Measurements from ENCODE around the gene FERMT1. TPM values are rescaled to one million over a fixed set of nuclear protein-coding genes. Genes with fewer than 3 reads are reported as not detected.

FERMT1 gene
- total and polyA plus RNA-seq, 2 of the 13 experiments (the other 11 are each of a cell fraction or from before 2014, with no cell fraction given): 15.8 to 29.5 TPM

DNA sequence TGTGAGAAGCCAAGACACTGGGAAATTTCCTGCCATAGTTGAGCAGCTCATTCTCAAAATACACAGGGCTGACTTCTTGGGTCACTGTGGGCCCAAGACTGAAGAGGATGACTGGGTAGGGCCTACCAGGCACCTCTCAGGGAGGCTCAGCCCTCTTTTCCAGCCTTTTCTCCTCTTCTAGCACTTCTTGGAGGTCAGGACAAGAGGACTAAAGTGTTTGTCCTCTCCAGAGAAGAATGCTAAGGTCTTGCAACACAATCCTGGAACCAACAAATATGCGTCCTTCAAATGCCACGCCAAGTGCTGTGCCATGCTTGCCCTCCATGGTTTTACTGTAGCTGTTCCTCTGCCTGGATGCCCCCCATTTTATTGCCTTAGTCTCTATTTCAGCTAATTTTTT lies 65.7 kb downstream of the FERMT1 start:
- WGBS (ENCODE audit: low lambda C conversion rate): 80% methylated on average over 2 of the region's 2 CpGs
- no peak for DNase-seq (ENCODE audit: low spot score)
- POLR2A ChIA-PET: no interaction called here
- Histone ChIP-seq H3K4me2 (ENCODE audit: low read depth, low read length) (no peak overlapping the region), H3K4me3 (replicated peaks in 1 of 3; ENCODE audit: insufficient read depth in 1 of 3, low read depth in 2 of 3, low read length in 3 of 3) (no peak overlapping the region), H2AFZ (ENCODE audit: low read length) (no peak overlapping the region), H3K27ac (ENCODE audit: extremely low read length, insufficient read depth, low read length) (no peak overlapping the region), H3K9me3 (ENCODE audit: low read length) (no peaks in the 10 kb centered on the region), H3K4me1 (ENCODE audit: insufficient read depth, low read length) (peaks cover 39% of the 10 kb centered on the region), H3K27me3 (ENCODE audit: control insufficient read depth in 1 of 2, insufficient read depth in 2 of 2, low read length in 2 of 2) (peaks cover 0 to 8% of the 10 kb centered on the region in 2 experiments; a peak in 1 of 5 replicates), H3K79me2 (ENCODE audit: insufficient read depth, low read length) (no peaks in the 10 kb centered on the region), H3K36me3 (replicated peaks in 1 of 2; ENCODE audit: control insufficient read depth in 1 of 2, insufficient read depth in 2 of 2, low read length in 2 of 2) (no peaks in the 10 kb centered on the region), H3K9ac (ENCODE audit: insufficient read depth, low read depth, low read length) (no peak overlapping the region), H4K20me1 (ENCODE audit: insufficient read depth, low read length) (no peaks in the 10 kb centered on the region)
- TF ChIP-seq, protein P1, sequence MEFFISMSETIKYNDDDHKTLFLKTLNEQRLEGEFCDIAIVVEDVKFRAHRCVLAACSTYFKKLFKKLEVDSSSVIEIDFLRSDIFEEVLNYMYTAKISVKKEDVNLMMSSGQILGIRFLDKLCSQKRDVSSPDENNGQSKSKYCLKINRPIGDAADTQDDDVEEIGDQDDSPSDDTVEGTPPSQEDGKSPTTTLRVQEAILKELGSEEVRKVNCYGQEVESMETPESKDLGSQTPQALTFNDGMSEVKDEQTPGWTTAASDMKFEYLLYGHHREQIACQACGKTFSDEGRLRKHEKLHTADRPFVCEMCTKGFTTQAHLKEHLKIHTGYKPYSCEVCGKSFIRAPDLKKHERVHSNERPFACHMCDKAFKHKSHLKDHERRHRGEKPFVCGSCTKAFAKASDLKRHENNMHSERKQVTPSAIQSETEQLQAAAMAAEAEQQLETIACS (CRISPR knock-in tag; IDR thresholded peaks at IDR 0.05): no peak
- TF ChIP-seq MED13 (CRISPR knock-in tag; IDR thresholded peaks at IDR 0.05) (no peak), TP53 (CRISPR knock-in tag; conservative IDR thresholded peaks at IDR 0.05) (no peak), ZFX (CRISPR knock-in tag; IDR thresholded peaks at IDR 0.05; ENCODE audit: low read depth) (no peak), MED1 (CRISPR knock-in tag; IDR thresholded peaks at IDR 0.05) (no peak)
- TF ChIP-seq, protein P2, sequence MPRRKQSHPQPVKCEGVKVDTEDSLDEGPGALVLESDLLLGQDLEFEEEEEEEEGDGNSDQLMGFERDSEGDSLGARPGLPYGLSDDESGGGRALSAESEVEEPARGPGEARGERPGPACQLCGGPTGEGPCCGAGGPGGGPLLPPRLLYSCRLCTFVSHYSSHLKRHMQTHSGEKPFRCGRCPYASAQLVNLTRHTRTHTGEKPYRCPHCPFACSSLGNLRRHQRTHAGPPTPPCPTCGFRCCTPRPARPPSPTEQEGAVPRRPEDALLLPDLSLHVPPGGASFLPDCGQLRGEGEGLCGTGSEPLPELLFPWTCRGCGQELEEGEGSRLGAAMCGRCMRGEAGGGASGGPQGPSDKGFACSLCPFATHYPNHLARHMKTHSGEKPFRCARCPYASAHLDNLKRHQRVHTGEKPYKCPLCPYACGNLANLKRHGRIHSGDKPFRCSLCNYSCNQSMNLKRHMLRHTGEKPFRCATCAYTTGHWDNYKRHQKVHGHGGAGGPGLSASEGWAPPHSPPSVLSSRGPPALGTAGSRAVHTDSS (CRISPR knock-in tag; conservative IDR thresholded peaks at IDR 0.05): no peak
- no TSS peak for BruUV-seq (replicated peaks)
- in situ Hi-C loops (cut with HindIII; ENCODE audit: extremely low pct_ligation_motif_present, low pct_unique_long_range_greater_than_20kb) (no loop called here), intact Hi-C loops (cut with micrococcal nuclease; ENCODE audit: unreplicated experiment) (no loop called here)
- ATAC-seq: no peak
- CTCF ChIA-PET (ENCODE audit: low intra/inter-chr PET ratio, low total read pairs): no interaction called here
- no peak for FAIRE-seq
